ENCODE data around the gene CLCA1.

GRCh38 chr1:86455073-86455472, 13.7 kb upstream of the CLCA1 start:
- TF ChIP-seq CTCF (IDR thresholded peaks at IDR 0.05) (no peak), EZH2 (IDR thresholded peaks at IDR 0.05) (no peak), EZH2phosphoT487 (IDR thresholded peaks at IDR 0.05) (no peak)
